Mesothelial cell of epicardium (in vitro differentiated cells): Measurements from ENCODE around the gene TSPY3. TPM values are rescaled to one million over a fixed set of nuclear protein-coding genes. Genes with fewer than 3 reads are reported as not detected.
"Not testable (repeated sequence)": the region's sequence is repeated elsewhere in the genome, so short reads cannot be mapped to it uniquely, and the experiment has no call there.

ENCODE experiments used
- DNase-seq, 2 experiments: peaks; one replicate each; pipeline ENCODE4 v3.0.0; 2021; ENCODE audit warnings: low spot score in 2 of 2; ENCODE audit not compliant: unreplicated experiment in 2 of 2
- H3K27ac Mint-ChIP-seq: 2 replicates; pipeline ENCODE4 v1.8.0; 2021; ENCODE audit warnings: mixed read lengths
- H3K27me3 Mint-ChIP-seq: 2 replicates; pipeline ENCODE4 v1.8.0; 2021; ENCODE audit warnings: low read depth, mixed read lengths
- H3K36me3 Mint-ChIP-seq: 2 replicates; pipeline ENCODE4 v1.8.0; 2021; ENCODE audit warnings: mixed read lengths
- H3K4me1 Mint-ChIP-seq: 2 replicates; pipeline ENCODE4 v1.8.0; 2021; ENCODE audit warnings: mixed read lengths
- H3K4me3 Mint-ChIP-seq: 2 replicates; pipeline ENCODE4 v1.8.0; 2021; ENCODE audit warnings: mild to moderate bottlenecking, moderate library complexity, mixed read lengths
- H3K9me3 Mint-ChIP-seq: 2 replicates; pipeline ENCODE4 v1.8.0; 2021; ENCODE audit warnings: mixed read lengths
- total RNA-seq: library from RNA; stranded (reverse); gene quantifications from 3 replicates; pipeline ENCODE4 v1.2.1, GENCODE V29; 2021

TSPY3 gene
- not detected in 3 replicates for total RNA-seq

GRCh38 chrY:9398121-9398520 is at the start of gene TSPY3:
Gene TSPY3, plus strand, starts transcription at chrY:9398421. Its CDS starts 46 bp downstream, at chrY:9398467.
- DNase-seq, H3K36me3 Mint-ChIP-seq, H3K4me1 Mint-ChIP-seq, H3K27me3 Mint-ChIP-seq, H3K4me3 Mint-ChIP-seq, H3K27ac Mint-ChIP-seq, H3K9me3 Mint-ChIP-seq: not testable (repeated sequence)

- DNase-seq, H3K9me3 Mint-ChIP-seq, H3K27ac Mint-ChIP-seq, H3K27me3 Mint-ChIP-seq, H3K4me3 Mint-ChIP-seq, H3K4me1 Mint-ChIP-seq, H3K36me3 Mint-ChIP-seq: not testable (repeated sequence)
Observed at GRCh38 chrY:9357497-9357896, 40.7 kb upstream of the TSPY3 start, which contains the start of gene TSPY8. Gene TSPY8, plus strand, starts transcription at chrY:9357797. Its CDS starts 46 bp downstream, at chrY:9357843.

GRCh38 chrY:9396527-9396926 is 1.7 kb upstream of the TSPY3 start:
- H3K4me3 Mint-ChIP-seq, DNase-seq, H3K4me1 Mint-ChIP-seq, H3K27ac Mint-ChIP-seq, H3K9me3 Mint-ChIP-seq, H3K36me3 Mint-ChIP-seq, H3K27me3 Mint-ChIP-seq: not testable (repeated sequence)

Other genes starting within 250 kb of the TSPY3 start
- gene TSPY4, start 61.0 kb upstream of the TSPY3 start, total RNA-seq: not detected in 3 replicates
- gene TSPY8, start 40.6 kb upstream of the TSPY3 start, total RNA-seq: not detected in 3 replicates
- gene TSPY1, start 68.5 kb downstream of the TSPY3 start, total RNA-seq: not detected in 3 replicates
- not detected in 3 replicates for gene TSPY9, start 88.8 kb downstream of the TSPY3 start, total RNA-seq
- not detected in 3 replicates for gene TSPY10, start 129.5 kb downstream of the TSPY3 start, total RNA-seq